Activated CD4-positive, alpha-beta T cell treated with anti-CD3 and anti-CD28 coated beads, Interleukin-2, amount 50 U/mL, for 1 hour (primary cell): ENCODE measurements around the gene ITPR2.
"Not testable (repeated sequence)": the region's sequence is repeated elsewhere in the genome, so short reads cannot be mapped to it uniquely, and the experiment has no call there.

Source experiments
- DNase-seq: peaks from one replicate; pipeline ENCODE4 v3.0.0-alpha.2; 2020

ITPR2 gene

GRCh38 chr12:26551385-26551784 is 281.6 kb downstream of the ITPR2 start:
- no peak for DNase-seq

- DNase-seq = no peak
These were observed 284.8 kb downstream of the ITPR2 start for GRCh38 chr12:26548227-26548626.

- no peak for DNase-seq
These were observed 286.3 kb downstream of the ITPR2 start for GRCh38 chr12:26546535-26547314.

GRCh38 chr12:26539131-26539530 is 293.9 kb downstream of the ITPR2 start:
- DNase-seq = no peak

GRCh38 chr12:26537651-26538050 is 295.3 kb downstream of the ITPR2 start:
- no peak for DNase-seq

GRCh38 chr12:26537126-26537525 is 295.9 kb downstream of the ITPR2 start:
- DNase-seq = no peak

GRCh38 chr12:26535826-26536225 is 297.2 kb downstream of the ITPR2 start:
- no peak for DNase-seq

- no peak for DNase-seq
These were observed 298.9 kb downstream of the ITPR2 start for GRCh38 chr12:26534071-26534470.

- DNase-seq = no peak
These were observed 299.8 kb downstream of the ITPR2 start for GRCh38 chr12:26533211-26533610.

- DNase-seq = no peak
These were observed 302.5 kb downstream of the ITPR2 start for GRCh38 chr12:26530461-26530860.

- no peak for DNase-seq
These were observed 304.1 kb downstream of the ITPR2 start for GRCh38 chr12:26528943-26529342.

- no peak for DNase-seq
These were observed 305.3 kb downstream of the ITPR2 start for GRCh38 chr12:26527682-26528081.

GRCh38 chr12:26524862-26525465 is 308.0 kb downstream of the ITPR2 start:
- no peak for DNase-seq

- DNase-seq = no peak
These were observed 309.3 kb downstream of the ITPR2 start for GRCh38 chr12:26523708-26524150.

- DNase-seq = no peak
These were observed 312.1 kb downstream of the ITPR2 start for GRCh38 chr12:26520869-26521268.

GRCh38 chr12:26520109-26520508 is 312.9 kb downstream of the ITPR2 start:
- DNase-seq = no peak

GRCh38 chr12:26519462-26519861 is 313.5 kb downstream of the ITPR2 start:
- DNase-seq = no peak

GRCh38 chr12:26517320-26517719 is 315.7 kb downstream of the ITPR2 start:
- DNase-seq = not testable (repeated sequence)

GRCh38 chr12:26514364-26514763 is 318.6 kb downstream of the ITPR2 start:
- no peak for DNase-seq

- no peak for DNase-seq
These were observed 319.5 kb downstream of the ITPR2 start for GRCh38 chr12:26513363-26514043.

GRCh38 chr12:26512213-26512612 is 320.8 kb downstream of the ITPR2 start:
- no peak for DNase-seq

GRCh38 chr12:26510354-26510674 is 322.7 kb downstream of the ITPR2 start:
- no peak for DNase-seq

GRCh38 chr12:26507613-26508012 is 325.4 kb downstream of the ITPR2 start:
- DNase-seq = no peak

GRCh38 chr12:26499979-26500640 is 332.9 kb downstream of the ITPR2 start:
- no peak for DNase-seq
